ENCODE data around the gene TTLL3. TPM values are rescaled to one million over a fixed set of nuclear protein-coding genes. Genes with fewer than 3 reads are reported as not detected.
"Not testable (repeated sequence)": the region's sequence is repeated elsewhere in the genome, so short reads cannot be mapped to it uniquely, and the experiment has no call there.

The TTLL3 gene, protein sequence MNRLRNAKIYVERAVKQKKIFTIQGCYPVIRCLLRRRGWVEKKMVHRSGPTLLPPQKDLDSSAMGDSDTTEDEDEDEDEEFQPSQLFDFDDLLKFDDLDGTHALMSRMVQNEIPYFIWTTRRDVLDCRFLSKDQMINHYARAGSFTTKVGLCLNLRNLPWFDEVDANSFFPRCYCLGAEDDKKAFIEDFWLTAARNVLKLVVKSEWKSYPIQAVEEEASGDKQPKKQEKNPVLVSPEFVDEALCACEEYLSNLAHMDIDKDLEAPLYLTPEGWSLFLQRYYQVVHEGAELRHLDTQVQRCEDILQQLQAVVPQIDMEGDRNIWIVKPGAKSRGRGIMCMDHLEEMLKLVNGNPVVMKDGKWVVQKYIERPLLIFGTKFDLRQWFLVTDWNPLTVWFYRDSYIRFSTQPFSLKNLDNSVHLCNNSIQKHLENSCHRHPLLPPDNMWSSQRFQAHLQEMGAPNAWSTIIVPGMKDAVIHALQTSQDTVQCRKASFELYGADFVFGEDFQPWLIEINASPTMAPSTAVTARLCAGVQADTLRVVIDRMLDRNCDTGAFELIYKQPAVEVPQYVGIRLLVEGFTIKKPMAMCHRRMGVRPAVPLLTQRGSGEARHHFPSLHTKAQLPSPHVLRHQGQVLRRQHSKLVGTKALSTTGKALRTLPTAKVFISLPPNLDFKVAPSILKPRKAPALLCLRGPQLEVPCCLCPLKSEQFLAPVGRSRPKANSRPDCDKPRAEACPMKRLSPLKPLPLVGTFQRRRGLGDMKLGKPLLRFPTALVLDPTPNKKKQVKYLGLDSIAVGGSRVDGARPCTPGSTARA
- total RNA-seq, result 33.2 and 37.7 TPM in 2 replicates

DNA sequence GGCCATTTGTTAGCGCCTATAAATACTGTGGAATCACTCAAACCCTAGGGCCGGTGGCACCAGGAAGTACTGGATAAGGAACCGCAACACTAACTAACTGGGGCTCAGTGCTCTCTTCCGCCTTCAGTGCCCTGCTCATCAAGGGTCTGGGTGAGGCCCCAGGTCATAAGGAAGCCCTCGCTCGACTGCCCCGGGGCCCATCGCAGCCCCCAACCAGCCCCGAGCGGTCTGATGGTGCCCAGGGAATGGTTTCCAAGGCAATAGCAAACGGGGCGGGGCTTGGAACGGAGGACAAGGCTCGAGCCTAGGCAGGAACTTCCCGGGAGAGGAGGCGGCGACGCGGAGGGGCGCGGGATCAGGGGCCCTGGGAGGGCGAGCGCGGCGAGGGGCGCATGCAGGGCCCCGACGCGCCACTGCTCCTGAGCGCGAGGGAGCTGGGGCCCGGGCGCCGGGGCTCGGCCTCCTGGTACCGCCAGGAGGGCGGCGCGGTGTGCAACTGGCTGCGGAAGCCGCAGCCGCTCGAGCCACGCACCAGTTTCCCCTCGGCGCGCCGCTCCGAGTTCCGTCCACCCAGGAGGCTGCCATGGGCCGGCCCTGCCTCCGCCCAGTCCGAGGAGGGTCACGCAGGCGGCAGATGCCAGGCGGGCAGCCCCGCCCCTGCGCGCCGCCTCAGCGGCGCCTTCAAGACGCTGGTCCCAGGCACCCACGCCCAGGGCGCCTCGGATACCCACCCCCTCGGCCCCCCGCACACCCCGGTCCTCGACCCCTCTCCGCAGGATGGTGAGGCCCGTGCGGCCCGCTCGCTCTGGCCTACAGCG lies at the start of gene TTLL3:
Gene TTLL3 (plus strand): TSS at position 648 of the 818 bp plus-strand sequence. CDS start 400 bp downstream, outside the sequence.
- H3K4me3 Mint-ChIP-seq, result peak within 1 kb of the TSS; percentile 82
- intact Hi-C loops (cut with micrococcal nuclease), result loop anchor here (2.0 kb wide), 1 partner anchor 59 kb away; no protein-coding TSS in a partner anchor
- H3K27ac Mint-ChIP-seq, result peak within 1 kb of the TSS; percentile 92
- peaks cover 37% of the 10 kb centered on the region for H3K4me1 Mint-ChIP-seq
- H3K36me3 Mint-ChIP-seq (ENCODE audit: low read depth), result peaks cover 55% of the 10 kb centered on the region
- no peaks in the 10 kb centered on the region for H3K27me3 Mint-ChIP-seq
- H3K9me3 Mint-ChIP-seq, result no peaks in the 10 kb centered on the region
- peak; percentile 84 for DNase-seq

DNA sequence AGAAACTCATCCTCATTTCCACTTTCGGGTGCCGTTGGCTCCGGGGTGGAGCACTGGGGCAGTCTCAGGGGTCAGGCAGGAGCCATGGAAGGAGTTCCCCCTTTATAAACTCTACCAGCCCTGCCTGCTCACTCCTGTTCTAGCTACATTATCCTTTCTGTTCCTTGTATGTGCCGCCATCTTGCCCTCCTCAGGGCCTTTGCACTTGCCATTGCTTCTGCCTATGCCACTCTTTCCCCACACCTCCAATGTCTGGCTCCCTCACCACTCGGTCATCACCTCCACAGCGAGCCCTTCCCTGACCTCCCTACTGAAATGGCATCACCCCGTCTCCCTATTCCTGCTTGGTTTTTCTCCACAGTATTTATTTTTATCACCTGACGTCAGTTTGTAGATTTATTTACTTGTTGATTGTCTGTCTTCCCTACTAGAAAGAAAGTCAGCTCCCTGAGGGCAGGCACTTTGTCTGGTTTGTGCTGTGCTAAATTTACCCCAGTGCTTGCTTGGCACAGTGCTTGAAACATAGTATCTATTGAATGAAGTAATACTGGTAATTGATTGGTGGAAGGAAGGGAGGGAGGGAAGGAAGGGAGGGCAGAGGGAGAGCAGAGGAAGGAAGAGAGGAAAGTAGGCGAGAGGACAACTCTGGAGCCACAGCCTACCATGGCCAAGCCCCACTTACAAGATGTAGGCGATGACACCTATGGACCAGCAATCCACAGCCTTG lies 49.1 kb upstream of the TTLL3 start:
- Mint-ChIP-seq H3K9me3 (no peaks in the 10 kb centered on the region), H3K27ac (no peak overlapping the region), H3K4me1 (peaks cover 2% of the 10 kb centered on the region), H3K27me3 (no peaks in the 10 kb centered on the region), H3K36me3 (ENCODE audit: low read depth) (peaks cover 62% of the 10 kb centered on the region), H3K4me3 (no peak overlapping the region)
- DNase-seq, result no peak
- intact Hi-C loops (cut with micrococcal nuclease), result no loop called here

DNA sequence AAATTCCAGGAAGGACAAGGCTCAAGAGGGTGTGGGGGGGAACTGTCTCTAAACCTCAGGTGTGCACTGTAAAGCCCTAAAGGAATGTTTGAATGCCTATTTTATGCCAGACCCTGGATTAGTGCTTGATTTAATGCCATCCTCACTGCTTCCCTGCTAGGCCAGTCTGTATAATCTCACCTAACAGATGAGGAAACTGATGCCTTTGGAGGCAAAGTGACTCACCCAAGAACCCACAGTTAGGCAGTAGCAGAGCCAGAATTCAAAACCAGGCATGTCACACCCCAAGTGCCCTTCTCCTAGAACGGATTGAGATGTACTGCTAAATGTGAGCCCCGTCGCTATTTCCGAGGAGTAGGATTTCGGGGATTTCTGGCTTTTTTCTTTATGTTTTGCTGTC lies 48.1 kb upstream of the TTLL3 start:
- Mint-ChIP-seq H3K27me3 (no peaks in the 10 kb centered on the region), H3K27ac (no peak overlapping the region), H3K4me1 (peaks cover 4% of the 10 kb centered on the region), H3K4me3 (no peak overlapping the region), H3K36me3 (ENCODE audit: low read depth) (peaks cover 57% of the 10 kb centered on the region), H3K9me3 (no peaks in the 10 kb centered on the region)
- DNase-seq, result no peak
- intact Hi-C loops (cut with micrococcal nuclease), result no loop called here

DNA sequence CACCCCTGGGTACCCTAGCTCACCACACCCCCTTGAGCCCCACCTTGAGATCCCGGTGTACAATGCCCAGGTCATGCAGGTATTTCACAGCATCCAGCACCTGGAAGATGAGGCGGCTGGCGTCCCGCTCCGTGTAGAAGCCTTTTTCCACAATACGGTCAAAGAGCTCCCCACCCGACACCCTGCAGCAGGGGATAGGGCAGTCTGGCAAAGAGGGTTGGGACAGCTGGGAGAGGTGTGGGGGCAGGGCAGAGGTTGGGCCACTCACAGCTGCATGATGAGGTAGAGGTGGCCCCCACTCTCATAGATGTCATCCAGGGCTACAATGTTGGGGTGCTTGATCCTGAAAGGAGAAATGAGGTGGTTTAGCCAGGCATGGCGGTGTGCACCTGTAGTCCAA lies 47.2 kb upstream of the TTLL3 start:
- intact Hi-C loops (cut with micrococcal nuclease), result no loop called here
- Mint-ChIP-seq H3K36me3 (ENCODE audit: low read depth) (peaks cover 60% of the 10 kb centered on the region), H3K27ac (no peak overlapping the region), H3K27me3 (no peaks in the 10 kb centered on the region), H3K9me3 (no peaks in the 10 kb centered on the region), H3K4me3 (no peak overlapping the region), H3K4me1 (peaks cover 12% of the 10 kb centered on the region)
- no peak for DNase-seq

DNA sequence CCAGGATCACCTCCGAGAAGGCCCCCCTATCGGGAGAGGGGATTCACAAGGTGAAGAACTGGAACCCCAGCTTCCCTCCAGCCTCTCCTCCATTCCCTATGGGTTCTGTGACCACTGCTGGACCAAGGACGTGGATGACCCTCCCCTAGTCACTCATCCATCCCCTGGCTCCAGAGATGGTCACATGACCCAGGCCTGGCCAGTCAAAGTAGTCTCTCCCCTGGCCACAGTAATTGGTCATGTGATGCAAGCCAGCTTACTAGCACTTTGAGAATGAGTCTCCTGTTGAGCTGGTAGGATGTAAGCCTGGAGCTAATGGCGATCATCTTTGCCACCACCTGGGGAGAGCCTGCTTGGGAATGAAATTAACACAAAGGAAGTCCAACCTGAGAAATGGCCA lies 44.2 kb upstream of the TTLL3 start:
- H3K36me3 Mint-ChIP-seq (ENCODE audit: low read depth), result peaks cover 45% of the 10 kb centered on the region
- no peak overlapping the region for H3K27ac Mint-ChIP-seq
- no peaks in the 10 kb centered on the region for H3K9me3 Mint-ChIP-seq
- peaks cover 37% of the 10 kb centered on the region for H3K4me1 Mint-ChIP-seq
- no peak for DNase-seq
- H3K27me3 Mint-ChIP-seq, result no peaks in the 10 kb centered on the region
- no peak overlapping the region for H3K4me3 Mint-ChIP-seq
- intact Hi-C loops (cut with micrococcal nuclease), result no loop called here

DNA sequence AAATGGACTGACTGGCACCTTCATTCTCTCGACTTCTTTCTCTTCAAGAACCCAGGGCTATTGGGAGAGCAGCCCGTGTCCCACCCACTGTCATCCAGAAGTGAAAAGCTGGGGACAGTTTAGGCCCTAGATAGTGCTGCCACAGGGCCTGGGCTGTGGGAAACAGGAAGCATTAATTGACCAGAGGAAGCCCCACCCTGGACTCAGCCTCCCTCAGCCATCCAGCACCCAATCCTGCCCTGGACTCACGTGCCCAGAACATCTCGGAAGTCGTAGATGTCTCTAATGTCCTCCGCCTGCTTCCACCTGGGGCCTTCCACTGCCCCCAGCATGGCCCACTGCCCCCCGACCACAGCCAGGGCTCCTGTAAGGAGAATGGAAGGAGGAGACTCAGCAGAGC lies 42.6 kb upstream of the TTLL3 start:
- intact Hi-C loops (cut with micrococcal nuclease), result no loop called here
- Mint-ChIP-seq H3K4me3 (peak overlapping the region; percentile 82), H3K27ac (peak overlapping the region; percentile 42), H3K36me3 (ENCODE audit: low read depth) (peaks cover 35% of the 10 kb centered on the region), H3K9me3 (no peaks in the 10 kb centered on the region), H3K4me1 (peaks cover 40% of the 10 kb centered on the region), H3K27me3 (no peaks in the 10 kb centered on the region)
- DNase-seq, result no peak

DNA sequence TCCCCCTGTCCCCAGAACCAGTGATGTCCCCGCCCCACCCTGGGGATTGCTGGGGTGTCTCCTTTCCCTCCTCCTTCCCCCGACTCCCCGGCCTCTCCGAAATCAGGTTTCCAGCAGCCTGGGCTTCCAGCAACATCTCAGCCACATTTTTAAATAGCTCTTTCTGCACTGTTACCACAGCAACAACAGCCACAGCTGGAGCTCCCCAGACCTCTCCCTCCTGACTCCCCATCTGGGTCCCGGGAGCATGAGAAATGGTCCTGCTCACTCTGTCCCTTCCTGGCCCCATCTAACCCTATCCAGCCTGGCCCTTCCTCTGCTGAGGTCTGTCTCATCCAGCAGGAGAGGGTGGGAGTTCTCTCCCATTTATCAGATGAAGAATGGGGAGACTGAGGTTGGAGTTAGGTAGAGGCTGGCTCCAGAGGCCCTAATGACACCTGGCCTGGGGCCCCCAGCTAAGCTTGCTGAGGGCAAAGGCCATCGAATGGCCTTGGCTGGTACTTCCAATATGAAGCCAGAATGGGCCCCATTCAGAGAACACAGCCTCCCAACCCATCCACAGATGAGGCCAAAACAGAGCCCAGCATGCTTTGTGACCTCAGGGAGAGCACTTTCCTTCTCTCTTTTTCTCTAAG lies 41.8 kb upstream of the TTLL3 start:
- H3K4me1 Mint-ChIP-seq, result peaks cover 43% of the 10 kb centered on the region
- no peak for DNase-seq
- peak overlapping the region; percentile 75 for H3K27ac Mint-ChIP-seq
- H3K36me3 Mint-ChIP-seq (ENCODE audit: low read depth), result peaks cover 30% of the 10 kb centered on the region
- no peaks in the 10 kb centered on the region for H3K9me3 Mint-ChIP-seq
- intact Hi-C loops (cut with micrococcal nuclease), result loop anchor here (2.0 kb wide), 1 partner anchor 35 kb away; no protein-coding TSS in a partner anchor
- no peaks in the 10 kb centered on the region for H3K27me3 Mint-ChIP-seq
- peak overlapping the region; percentile 82 for H3K4me3 Mint-ChIP-seq

DNA sequence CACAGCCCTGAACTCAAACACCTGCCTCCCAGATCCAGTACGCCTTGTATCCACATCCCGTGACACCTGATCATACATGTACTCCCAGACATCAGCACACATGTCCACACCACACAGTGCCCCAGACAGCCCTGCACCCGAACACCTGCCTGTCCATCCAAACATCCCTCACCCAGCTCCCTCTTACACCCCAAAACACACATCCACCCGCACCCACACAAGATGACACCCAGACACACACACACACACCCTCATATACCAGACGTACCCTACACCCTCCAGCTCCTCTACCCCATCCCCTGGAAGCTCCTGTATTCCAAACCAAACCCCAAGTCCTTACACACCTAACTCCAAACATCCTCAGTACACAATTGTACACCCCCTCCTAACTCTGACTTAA lies 41.0 kb upstream of the TTLL3 start:
- no peak for DNase-seq
- Mint-ChIP-seq H3K9me3 (no peaks in the 10 kb centered on the region), H3K4me3 (peak overlapping the region; percentile 82), H3K27me3 (no peaks in the 10 kb centered on the region), H3K4me1 (peaks cover 43% of the 10 kb centered on the region), H3K36me3 (ENCODE audit: low read depth) (peaks cover 29% of the 10 kb centered on the region), H3K27ac (peak overlapping the region; percentile 58)
- intact Hi-C loops (cut with micrococcal nuclease), result loop anchor here (1.0 to 2.0 kb wide), 3 partner anchors 19 to 36 kb away; partner anchors contain the start of gene ARPC4

DNA sequence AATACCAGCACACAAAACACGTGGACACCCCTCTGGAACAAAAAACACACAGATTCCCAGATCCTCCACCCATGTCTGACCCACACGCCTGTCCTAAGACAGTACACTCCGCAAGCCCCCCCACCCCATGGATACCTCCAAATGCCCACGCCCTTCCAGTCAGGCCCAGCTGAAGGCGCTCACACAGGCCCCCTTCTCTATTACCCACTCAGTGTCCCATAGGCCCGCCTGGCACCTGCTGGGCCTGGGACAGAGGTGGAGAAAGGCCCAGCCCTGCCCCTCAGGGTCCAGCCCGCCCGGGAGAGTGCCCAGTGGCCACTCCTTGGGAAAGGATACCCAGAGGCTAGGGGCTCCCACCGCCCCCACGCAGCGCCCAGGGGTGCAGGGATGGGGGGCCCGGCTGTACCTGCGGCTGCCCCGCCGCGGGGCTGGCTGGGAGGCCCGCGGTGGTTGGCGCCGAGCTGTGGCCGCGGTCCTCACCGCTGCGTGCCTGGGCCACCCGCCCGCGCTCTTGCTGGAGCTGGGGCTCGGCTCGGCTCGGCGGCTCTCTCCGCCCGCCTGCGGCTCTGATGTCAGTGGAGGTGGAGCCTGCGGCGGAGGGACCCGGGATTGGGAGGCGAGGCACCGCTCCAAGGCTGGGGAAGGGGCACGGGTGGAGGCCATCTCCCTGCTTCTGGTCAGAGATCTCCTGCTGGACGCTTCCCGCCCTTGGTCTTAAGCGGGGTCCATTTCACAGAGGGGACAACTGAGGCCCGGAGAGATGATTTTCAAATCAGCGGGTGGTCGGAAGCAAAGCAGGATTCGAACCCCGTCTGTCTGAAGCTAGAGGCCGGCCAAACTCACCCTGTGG lies 40.4 kb upstream of the TTLL3 start, which contains the start of gene CAMK1:
Gene CAMK1 (minus strand): TSS at position 522 of the 850 bp plus-strand sequence. CDS start 2,198 bp downstream, outside the sequence.
- DNase-seq, result peak; percentile 93
- intact Hi-C loops (cut with micrococcal nuclease), result loop anchor here (1.0 to 2.0 kb wide), 4 partner anchors 9 to 37 kb away; partner anchors contain the start of gene ARPC4
- peak within 1 kb of the TSS; percentile 82 for H3K4me3 Mint-ChIP-seq
- no peaks in the 10 kb centered on the region for H3K27me3 Mint-ChIP-seq
- H3K27ac Mint-ChIP-seq, result peak within 1 kb of the TSS; percentile 80
- no peaks in the 10 kb centered on the region for H3K9me3 Mint-ChIP-seq
- peaks cover 43% of the 10 kb centered on the region for H3K4me1 Mint-ChIP-seq
- H3K36me3 Mint-ChIP-seq (ENCODE audit: low read depth), result peaks cover 28% of the 10 kb centered on the region

DNA sequence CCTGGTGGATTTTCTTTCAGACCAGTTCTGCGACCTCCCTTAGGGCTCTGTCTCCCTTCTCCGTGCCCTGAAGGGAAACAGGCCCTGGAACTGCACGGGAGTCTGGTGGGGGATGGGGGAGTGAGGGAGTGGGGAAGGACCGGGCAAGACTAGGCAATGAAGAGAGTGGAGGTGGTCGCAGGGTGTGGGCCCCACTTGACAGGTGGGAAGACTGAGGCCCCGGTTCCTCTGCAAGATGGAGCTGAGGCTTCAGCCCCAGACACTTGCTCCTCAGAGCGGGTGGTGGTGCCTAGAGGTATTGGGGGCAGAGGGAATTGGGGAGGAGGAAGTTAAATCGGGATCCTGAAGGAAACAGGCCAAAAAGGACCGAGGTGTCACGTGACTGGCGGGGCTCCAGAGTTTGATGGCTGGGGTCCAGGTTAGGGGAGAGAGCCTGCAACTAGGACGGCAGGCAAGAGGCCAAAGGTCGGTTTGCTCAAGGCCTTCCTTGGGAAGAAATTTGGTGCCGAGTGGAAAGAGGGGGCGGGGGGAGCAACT lies 39.7 kb upstream of the TTLL3 start:
- Mint-ChIP-seq H3K27me3 (no peaks in the 10 kb centered on the region), H3K9me3 (no peaks in the 10 kb centered on the region), H3K36me3 (ENCODE audit: low read depth) (peaks cover 26% of the 10 kb centered on the region), H3K27ac (peak overlapping the region; percentile 80), H3K4me3 (peak overlapping the region; percentile 82), H3K4me1 (peaks cover 43% of the 10 kb centered on the region)
- no peak for DNase-seq
- intact Hi-C loops (cut with micrococcal nuclease), result loop anchor here (1.0 kb wide), 1 partner anchor 8 kb away; no protein-coding TSS in a partner anchor

DNA sequence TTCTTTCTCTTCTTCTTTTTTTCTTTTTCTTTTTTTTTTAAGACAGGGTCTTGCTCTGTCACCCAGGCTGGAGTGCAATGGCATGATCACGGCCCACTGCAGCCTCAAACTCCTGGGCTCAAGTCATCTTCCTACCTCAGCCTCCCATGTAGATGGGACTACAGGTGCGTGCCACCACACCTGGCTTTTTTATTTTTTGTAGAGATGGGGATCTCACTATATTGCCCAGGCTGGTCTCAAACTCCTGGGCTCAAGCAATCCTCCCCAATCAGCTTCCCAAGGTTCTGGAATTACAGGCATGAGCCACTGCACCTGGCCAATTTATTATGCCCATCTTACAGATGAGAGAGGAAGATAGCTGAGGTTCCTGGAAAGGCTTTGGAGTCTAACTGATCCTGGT lies 39.1 kb upstream of the TTLL3 start:
- H3K27me3 Mint-ChIP-seq; intact Hi-C loops (cut with micrococcal nuclease); DNase-seq; H3K9me3 Mint-ChIP-seq: not testable (repeated sequence)
- peaks cover 22% of the 10 kb centered on the region for H3K36me3 Mint-ChIP-seq (ENCODE audit: low read depth)
- H3K4me1 Mint-ChIP-seq, result peaks cover 45% of the 10 kb centered on the region
- peak overlapping the region; percentile 45 for H3K27ac Mint-ChIP-seq
- H3K4me3 Mint-ChIP-seq, result peak overlapping the region; percentile 82
